GM18526 (cell line): ENCODE results near the gene STRN4.
A peak's percentile ranks its signal among the peaks of the same experiment; 100 is the strongest.

Experiments used
- POLR2A ChIP-seq: IDR thresholded peaks from 3 replicates; pipeline ENCODE4 v1.6.1; 2011; ENCODE audit not compliant: insufficient read length; ENCODE audit errors: extremely low read depth

STRN4 gene

GRCh38 chr19:46746281-46747057 lies at the start of gene STRN4:
STRN4 (minus strand) TSS chr19:46746450; CDS start chr19:46746430, 20 bp downstream.
- peak; percentile 60 for TF ChIP-seq POLR2A

- TF ChIP-seq POLR2A = no peak
Measured at GRCh38 chr19:46791944-46792343, 45.7 kb upstream of the STRN4 start.

DNA sequence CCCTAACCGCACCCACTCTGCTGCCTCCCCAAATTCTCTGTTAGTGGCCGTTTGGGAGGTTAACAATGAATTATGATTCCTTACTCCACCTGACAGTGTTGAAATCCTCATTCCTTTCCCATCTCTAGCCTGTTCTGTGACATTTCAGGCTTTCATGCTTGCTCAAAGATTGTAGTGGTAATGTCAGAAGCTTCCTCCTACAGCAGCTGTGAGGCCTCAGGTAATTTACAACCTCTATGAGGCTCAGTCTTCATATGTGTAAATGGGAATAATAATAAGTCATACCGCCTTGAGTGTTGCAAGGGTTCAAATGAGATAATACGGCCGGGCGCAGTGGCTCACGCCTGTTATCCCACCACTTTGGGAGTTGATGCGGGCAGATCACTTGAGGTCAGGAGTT lies 43.1 kb upstream of the STRN4 start:
- TF ChIP-seq POLR2A = no peak

GRCh38 chr19:46788968-46789338 lies 42.7 kb upstream of the STRN4 start:
- no peak for TF ChIP-seq POLR2A

DNA sequence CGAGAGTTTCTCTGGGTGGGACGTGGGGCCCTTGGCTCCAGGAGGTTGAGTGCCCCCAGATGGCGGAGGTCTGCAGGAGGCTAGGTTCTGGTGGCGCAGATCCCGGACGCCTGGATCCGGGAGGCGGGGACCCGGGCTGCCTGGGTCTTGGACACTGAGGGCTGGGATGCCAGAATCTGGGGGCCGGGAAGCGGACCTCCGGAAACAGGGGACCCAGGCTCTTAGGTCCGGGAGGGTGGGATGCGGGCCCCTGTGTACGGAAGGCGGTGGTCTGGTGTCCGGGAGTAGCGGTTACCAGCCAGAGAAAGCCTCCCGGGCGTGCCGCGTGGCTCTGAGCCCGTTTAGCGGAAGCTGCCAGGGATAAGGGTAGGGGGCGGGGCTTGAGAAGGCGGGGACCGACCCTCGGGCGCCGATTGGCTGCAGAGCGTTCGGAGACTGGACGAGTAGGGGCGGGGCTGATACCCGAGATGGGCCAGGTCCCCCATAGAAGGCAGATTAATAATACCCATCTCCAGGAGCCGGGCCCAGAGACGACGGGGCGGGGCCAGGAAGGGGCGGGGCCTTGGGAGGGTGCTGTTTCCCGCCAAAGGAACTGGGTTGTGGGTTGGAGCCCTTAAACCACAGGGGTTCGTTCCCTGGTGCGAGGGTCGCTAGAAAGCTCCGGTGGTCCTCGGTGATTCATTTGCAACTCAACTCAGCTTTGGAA lies 42.2 kb upstream of the STRN4 start, which contains the start of gene SLC1A5:
Gene SLC1A5, minus strand, starts transcription at position 333 of the 706 bp plus-strand sequence. CDS start 629 bp downstream, outside the sequence.
- TF ChIP-seq POLR2A = peak; percentile 100

- TF ChIP-seq POLR2A = no peak
Measured at GRCh38 chr19:46787331-46788261, 41.3 kb upstream of the STRN4 start.

DNA sequence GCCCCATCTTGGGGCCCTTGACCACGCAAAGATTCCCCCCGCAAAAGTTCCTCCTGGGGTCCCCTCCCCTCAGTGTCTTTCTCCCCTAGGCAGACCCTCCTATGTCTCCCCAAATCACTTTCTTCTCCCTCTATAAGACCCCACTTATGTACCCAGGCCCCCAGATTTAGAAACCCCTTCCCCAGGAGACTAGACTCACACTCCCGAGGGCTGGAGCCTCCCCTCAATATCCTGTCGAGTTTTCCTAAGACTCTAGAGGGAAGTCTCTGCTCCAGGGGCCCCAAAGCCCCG lies 40.7 kb upstream of the STRN4 start:
- TF ChIP-seq POLR2A = peak; percentile 9

GRCh38 chr19:46786236-46787039 lies 40.2 kb upstream of the STRN4 start:
- peak; percentile 38 for TF ChIP-seq POLR2A

DNA sequence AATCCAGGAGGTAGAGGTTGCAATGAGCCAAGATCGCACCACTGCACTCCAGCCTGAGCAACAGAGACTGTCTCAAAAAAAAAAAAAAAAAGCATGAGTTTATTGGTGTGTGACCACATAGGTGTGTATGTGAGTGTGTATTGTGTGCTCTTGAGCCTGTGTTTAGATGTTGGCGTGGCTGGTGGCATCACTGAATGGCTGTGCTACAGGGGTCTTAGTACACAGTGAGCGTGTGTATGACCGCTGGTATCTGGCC lies 39.7 kb upstream of the STRN4 start:
- no peak for TF ChIP-seq POLR2A

- TF ChIP-seq POLR2A = no peak
Measured at GRCh38 chr19:46785054-46785979, 39.1 kb upstream of the STRN4 start.

DNA sequence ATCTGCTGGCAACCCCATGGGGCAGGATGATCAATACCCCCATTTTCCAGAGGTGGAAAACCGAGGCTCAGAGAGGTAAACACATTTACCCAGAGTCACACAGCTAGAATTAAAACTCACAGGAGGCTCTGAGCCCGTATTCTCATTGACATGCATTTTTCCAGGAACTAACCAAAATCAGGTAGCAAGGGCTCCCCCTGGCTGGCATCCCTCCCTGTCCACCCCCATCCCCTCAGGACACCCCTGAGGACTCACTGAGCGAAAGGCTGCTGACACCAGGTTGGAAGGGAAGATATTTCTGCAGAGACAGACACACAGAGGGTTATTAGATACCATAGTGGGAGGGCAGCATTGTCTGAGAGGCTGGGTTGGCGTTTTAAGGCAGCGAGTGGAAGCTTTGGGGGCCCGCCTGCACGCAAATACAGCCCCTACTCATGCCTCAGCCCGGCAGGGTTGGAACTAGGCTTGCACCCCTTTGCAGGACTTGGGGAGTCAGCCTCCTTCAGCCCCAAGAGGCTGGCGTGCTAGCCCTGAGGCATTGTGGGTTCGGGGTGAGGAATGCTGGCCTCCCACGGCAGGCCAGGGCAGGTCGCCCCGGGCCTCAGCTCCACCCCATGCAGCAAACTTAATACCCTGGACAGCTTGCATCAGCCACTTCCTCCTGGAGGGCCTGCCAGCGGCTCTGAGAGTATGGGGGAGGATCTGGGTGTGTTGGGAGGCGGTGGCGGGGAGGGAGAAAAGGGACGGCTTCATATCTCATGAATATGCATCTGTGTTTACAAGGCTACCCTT lies 38.2 kb upstream of the STRN4 start:
- TF ChIP-seq POLR2A = peak; percentile 28

- TF ChIP-seq POLR2A = no peak
Measured at GRCh38 chr19:46783670-46784069, 37.4 kb upstream of the STRN4 start.

DNA sequence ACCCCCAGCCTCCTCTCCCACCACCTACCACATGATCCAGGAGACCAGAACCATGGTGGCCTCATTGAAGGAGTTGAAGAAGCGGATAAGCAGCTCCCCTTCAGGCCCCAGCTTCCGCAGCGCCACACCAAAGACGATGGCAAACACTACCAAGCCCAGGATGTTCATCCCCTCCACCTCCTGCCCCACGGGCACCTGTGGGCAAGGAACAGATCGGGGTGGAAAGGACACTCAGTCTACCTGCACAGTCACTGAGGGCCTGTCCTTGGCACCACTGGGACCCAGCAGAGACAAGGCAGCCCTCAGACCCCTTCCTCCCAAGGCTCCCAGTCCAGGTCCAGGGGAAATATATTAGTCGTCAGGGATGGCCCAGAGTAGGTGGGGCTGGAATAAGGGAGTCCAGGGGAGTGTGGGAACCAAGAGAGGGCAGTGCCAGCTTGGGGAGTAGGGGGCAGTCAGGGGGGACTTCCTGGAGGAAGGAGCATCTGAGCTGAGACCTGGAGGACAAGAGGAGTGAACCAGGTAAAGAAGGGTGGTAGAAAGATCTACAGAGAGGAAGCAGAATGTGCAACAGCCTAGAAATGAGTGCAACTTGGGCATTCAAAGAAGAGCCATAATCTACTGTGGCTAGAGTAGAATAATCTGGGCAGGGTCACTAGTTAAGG lies 36.2 kb upstream of the STRN4 start:
- TF ChIP-seq POLR2A = no peak
